ENCODE results near the gene RGS7BP. TPM values are rescaled to one million over a fixed set of nuclear protein-coding genes. Genes with fewer than 3 reads are reported as not detected.
A peak's percentile ranks its signal among the peaks of the same experiment; 100 is the strongest.

Gene RGS7BP
- not detected in 2 replicates for polyA plus RNA-seq (2014; cell fraction: cytosol; rRNA removed)
- polyA plus RNA-seq (2014; cell fraction: nucleus; rRNA removed) = not detected in 2 replicates

GRCh38 chr5:64505769-64506566 is at the start of gene RGS7BP:
TSS of gene RGS7BP (plus strand) at chr5:64506015. CDS start at chr5:64506625, 610 bp downstream.
- peak; percentile 51 for DNase-seq (ENCODE audit: low spot score)

GRCh38 chr5:64457846-64458245 is 48.0 kb upstream of the RGS7BP start:
- no peak for DNase-seq (ENCODE audit: low spot score)

GRCh38 chr5:64458948-64459347 is 46.9 kb upstream of the RGS7BP start:
- DNase-seq (ENCODE audit: low spot score) = no peak

- no peak for DNase-seq (ENCODE audit: low spot score)
Observed at GRCh38 chr5:64462391-64462790, 43.4 kb upstream of the RGS7BP start.

- no peak for DNase-seq (ENCODE audit: low spot score)
Observed at GRCh38 chr5:64486163-64486562, 19.7 kb upstream of the RGS7BP start.

GRCh38 chr5:64487283-64487682 is 18.5 kb upstream of the RGS7BP start:
- DNase-seq (ENCODE audit: low spot score) = no peak

GRCh38 chr5:64489857-64490256 is 16.0 kb upstream of the RGS7BP start:
- no peak for DNase-seq (ENCODE audit: low spot score)

GRCh38 chr5:64497386-64497785 is 8.4 kb upstream of the RGS7BP start:
- DNase-seq (ENCODE audit: low spot score) = no peak

GRCh38 chr5:64502196-64502595 is 3.6 kb upstream of the RGS7BP start:
- no peak for DNase-seq (ENCODE audit: low spot score)

GRCh38 chr5:64506567-64507263 is 900 bp downstream of the RGS7BP start:
- no peak for DNase-seq (ENCODE audit: low spot score)

- no peak for DNase-seq (ENCODE audit: low spot score)
Observed at GRCh38 chr5:64507264-64507605, 1.4 kb downstream of the RGS7BP start.

- no peak for DNase-seq (ENCODE audit: low spot score)
Observed at GRCh38 chr5:64509828-64510227, 4.0 kb downstream of the RGS7BP start.

GRCh38 chr5:64513492-64513891 is 7.7 kb downstream of the RGS7BP start:
- no peak for DNase-seq (ENCODE audit: low spot score)

- no peak for DNase-seq (ENCODE audit: low spot score)
Observed at GRCh38 chr5:64514612-64515011, 8.8 kb downstream of the RGS7BP start.

GRCh38 chr5:64516216-64516615 is 10.4 kb downstream of the RGS7BP start:
- no peak for DNase-seq (ENCODE audit: low spot score)

GRCh38 chr5:64518793-64519192 is 13.0 kb downstream of the RGS7BP start:
- DNase-seq (ENCODE audit: low spot score) = no peak

GRCh38 chr5:64519263-64519662 is 13.4 kb downstream of the RGS7BP start:
- no peak for DNase-seq (ENCODE audit: low spot score)

GRCh38 chr5:64526734-64527439 is 21.1 kb downstream of the RGS7BP start:
- DNase-seq (ENCODE audit: low spot score) = no peak

GRCh38 chr5:64530076-64530475 is 24.3 kb downstream of the RGS7BP start:
- no peak for DNase-seq (ENCODE audit: low spot score)

GRCh38 chr5:64532212-64532611 is 26.4 kb downstream of the RGS7BP start:
- DNase-seq (ENCODE audit: low spot score) = no peak

GRCh38 chr5:64532657-64533056 is 26.8 kb downstream of the RGS7BP start:
- DNase-seq (ENCODE audit: low spot score) = no peak

- no peak for DNase-seq (ENCODE audit: low spot score)
Observed at GRCh38 chr5:64534033-64534432, 28.2 kb downstream of the RGS7BP start.

Measured in SK-N-DZ (cell line).